HFFc6 (cell line): ENCODE results near the gene RTP3. TPM values are rescaled to one million over a fixed set of nuclear protein-coding genes. Genes with fewer than 3 reads are reported as not detected.

Experiments
- DNase-seq: peaks from one replicate; pipeline ENCODE4 v3.0.0-alpha.2; 2018
- H3K27ac Mint-ChIP-seq: 2 replicates; pipeline ENCODE4 v1.8.0; 2020; ENCODE audit warnings: mild to moderate bottlenecking, mixed read lengths
- H3K27me3 Mint-ChIP-seq: 2 replicates; pipeline ENCODE4 v1.8.0; 2021; ENCODE audit warnings: mild to moderate bottlenecking, moderate library complexity, mixed read lengths; ENCODE audit not compliant: insufficient read depth
- H3K36me3 Mint-ChIP-seq: 2 replicates; pipeline ENCODE4 v1.8.0; 2021; ENCODE audit warnings: low read depth, mixed read lengths
- H3K4me1 Mint-ChIP-seq: 2 replicates; pipeline ENCODE4 v1.8.0; 2020; ENCODE audit warnings: low read depth, mixed read lengths
- H3K4me3 Mint-ChIP-seq: 2 replicates; pipeline ENCODE4 v1.8.0; 2020; ENCODE audit warnings: mild to moderate bottlenecking, moderate library complexity, mixed read lengths
- H3K9me3 Mint-ChIP-seq: 2 replicates; pipeline ENCODE4 v1.8.0; 2020; ENCODE audit warnings: mild to moderate bottlenecking, mixed read lengths
- total RNA-seq, 6 experiments: library from RNA; stranded (reverse); fragmentation: NEBNext Ultra II Directional; extraction: Animal tissue kit (Norgen Biotek cat#: 25700); gene quantifications; 2 replicates in 1 of 6; 3 replicates in 5 of 6; pipeline ENCODE4 v1.2.3, GENCODE V29; 2021
- TF ChIP-seq, protein P1 (sequence below): fragments of 200-600 bp; sonication (generic); IDR thresholded peaks from 2 replicates; pipeline ENCODE4 v1.5.0; 2021; ENCODE audit warnings: antibody characterized with exemption, mild to moderate bottlenecking

Gene RTP3
- total RNA-seq, 6 experiments from 2014 or later: not detected

DNA sequence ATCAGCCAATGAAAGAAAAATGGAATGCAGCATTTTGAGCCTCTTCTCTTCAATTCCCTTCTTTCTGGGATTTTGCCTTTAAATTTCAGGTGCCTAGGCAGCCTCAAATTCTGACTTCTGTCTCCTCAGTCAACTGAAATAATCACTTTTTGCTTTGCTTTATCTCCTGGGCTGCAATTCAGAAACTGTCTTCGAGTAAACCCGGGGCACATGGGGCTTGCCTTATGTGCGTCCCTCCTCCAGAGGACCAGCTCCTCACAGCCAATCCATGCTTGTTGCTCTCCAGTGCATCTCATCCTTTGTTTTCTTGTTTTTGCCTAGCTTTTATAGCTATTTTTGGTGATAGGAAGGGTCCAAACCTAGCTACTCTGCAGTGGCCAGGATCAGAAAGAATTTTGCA is 8.8 kb downstream of the RTP3 start:
- H3K27ac Mint-ChIP-seq: no peak overlapping the region
- H3K4me1 Mint-ChIP-seq: peaks cover 25% of the 10 kb centered on the region
- no peaks in the 10 kb centered on the region; the same call in 1 of the 2 replicates for H3K9me3 Mint-ChIP-seq
- no peaks in the 10 kb centered on the region; the same call in none of the 2 replicates for H3K27me3 Mint-ChIP-seq
- no peak overlapping the region for H3K4me3 Mint-ChIP-seq
- H3K36me3 Mint-ChIP-seq: no peaks in the 10 kb centered on the region
- no peak for DNase-seq
- TF ChIP-seq, protein P1, sequence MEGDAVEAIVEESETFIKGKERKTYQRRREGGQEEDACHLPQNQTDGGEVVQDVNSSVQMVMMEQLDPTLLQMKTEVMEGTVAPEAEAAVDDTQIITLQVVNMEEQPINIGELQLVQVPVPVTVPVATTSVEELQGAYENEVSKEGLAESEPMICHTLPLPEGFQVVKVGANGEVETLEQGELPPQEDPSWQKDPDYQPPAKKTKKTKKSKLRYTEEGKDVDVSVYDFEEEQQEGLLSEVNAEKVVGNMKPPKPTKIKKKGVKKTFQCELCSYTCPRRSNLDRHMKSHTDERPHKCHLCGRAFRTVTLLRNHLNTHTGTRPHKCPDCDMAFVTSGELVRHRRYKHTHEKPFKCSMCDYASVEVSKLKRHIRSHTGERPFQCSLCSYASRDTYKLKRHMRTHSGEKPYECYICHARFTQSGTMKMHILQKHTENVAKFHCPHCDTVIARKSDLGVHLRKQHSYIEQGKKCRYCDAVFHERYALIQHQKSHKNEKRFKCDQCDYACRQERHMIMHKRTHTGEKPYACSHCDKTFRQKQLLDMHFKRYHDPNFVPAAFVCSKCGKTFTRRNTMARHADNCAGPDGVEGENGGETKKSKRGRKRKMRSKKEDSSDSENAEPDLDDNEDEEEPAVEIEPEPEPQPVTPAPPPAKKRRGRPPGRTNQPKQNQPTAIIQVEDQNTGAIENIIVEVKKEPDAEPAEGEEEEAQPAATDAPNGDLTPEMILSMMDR: no peak

DNA sequence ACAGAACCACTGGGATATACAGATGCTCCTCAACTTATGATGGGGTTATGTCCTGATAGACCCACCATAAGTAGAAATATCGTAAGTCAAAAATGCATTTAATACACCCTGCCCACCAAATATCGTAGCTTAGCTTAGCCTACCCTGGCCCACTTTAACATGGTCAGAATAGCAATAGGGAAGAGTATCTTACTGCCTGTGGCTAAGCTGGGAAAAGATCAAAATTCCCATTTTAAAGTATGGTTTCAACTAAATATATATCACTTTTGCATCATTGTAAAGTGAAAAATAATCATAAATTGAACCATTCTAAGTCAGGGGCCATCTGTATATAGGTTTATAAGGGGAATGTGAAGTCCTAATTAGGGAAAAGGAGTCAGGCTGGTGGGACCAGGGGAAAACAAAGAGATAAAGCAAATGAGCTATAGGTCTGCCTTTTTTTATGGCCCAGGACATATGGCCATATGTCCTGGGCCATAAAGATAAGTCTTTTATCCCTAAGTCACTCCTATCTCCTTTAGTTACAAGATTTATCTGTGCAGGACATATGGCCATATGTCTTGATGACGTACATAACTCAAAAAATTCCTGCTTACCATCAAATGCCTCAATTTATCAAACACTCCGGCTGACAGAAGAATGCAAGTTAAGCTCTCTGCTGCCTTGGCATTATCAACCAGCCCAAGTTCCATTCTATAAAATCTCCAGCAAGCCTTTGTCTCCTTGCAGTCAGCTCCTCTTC is 11.2 kb downstream of the RTP3 start:
- H3K27me3 Mint-ChIP-seq: no peaks in the 10 kb centered on the region; the same call in none of the 2 replicates
- TF ChIP-seq, protein P1: no peak
- DNase-seq: no peak
- no peaks in the 10 kb centered on the region; the same call in 1 of the 2 replicates for H3K9me3 Mint-ChIP-seq
- no peak overlapping the region for H3K4me3 Mint-ChIP-seq
- peaks cover 19% of the 10 kb centered on the region for H3K4me1 Mint-ChIP-seq
- no peak overlapping the region for H3K27ac Mint-ChIP-seq
- H3K36me3 Mint-ChIP-seq: no peaks in the 10 kb centered on the region

DNA sequence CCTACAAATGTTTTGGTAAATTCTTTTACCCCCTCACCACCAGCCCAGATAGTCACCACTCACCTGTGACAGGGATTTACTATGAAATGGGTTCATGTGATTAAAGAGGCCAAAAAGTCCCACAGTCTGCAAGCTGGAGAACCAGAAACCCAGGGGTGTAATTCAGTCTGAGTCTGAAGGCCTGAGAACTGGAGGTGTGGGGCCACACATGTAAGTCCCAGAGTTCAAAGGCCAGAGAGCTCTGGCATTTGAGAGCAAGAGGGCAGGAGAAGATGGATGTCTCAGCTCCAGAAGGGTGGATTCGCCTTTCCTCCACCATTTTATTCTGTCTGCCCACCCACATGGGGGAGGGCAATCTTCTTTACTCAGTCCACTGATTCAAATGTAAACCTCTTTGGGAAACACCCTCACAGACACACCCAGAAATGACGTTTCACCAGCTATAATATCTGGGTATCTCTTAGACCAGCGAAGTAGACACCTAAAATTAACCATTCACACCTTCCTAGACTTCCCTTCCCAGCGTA is 11.9 kb downstream of the RTP3 start:
- TF ChIP-seq, protein P1: no peak
- H3K4me3 Mint-ChIP-seq: no peak overlapping the region
- no peak for DNase-seq
- no peaks in the 10 kb centered on the region; the same call in none of the 2 replicates for H3K27me3 Mint-ChIP-seq
- no peaks in the 10 kb centered on the region for H3K9me3 Mint-ChIP-seq
- H3K36me3 Mint-ChIP-seq: no peaks in the 10 kb centered on the region
- H3K4me1 Mint-ChIP-seq: peaks cover 18% of the 10 kb centered on the region; the same call in 1 of the 2 replicates
- no peak overlapping the region for H3K27ac Mint-ChIP-seq

DNA sequence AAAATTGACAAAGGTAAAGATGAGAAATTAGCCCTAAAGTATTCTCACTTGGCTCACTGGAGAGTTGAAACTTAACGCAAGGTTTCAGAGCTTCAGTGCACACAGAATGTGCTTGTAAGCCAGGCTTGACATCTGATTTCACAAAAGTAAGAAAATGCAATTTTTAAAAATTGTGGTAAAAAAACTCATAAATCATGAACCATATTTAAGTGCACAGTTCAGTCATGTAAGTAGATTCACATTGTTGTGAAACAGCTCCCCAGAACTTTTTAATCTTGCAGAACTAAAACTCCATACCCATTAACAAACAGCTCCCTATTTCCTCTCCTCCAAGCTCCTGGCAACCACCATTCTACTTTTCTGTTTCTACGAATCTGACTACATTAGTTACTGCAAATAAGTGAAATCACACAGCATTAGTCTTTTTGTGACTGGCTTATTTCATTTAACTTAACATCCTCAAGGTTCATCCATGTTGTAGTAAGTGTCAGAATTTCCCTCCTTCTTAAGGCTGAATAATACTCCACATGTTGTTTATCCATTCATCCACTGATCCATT is 14.5 kb downstream of the RTP3 start:
- H3K36me3 Mint-ChIP-seq: no peaks in the 10 kb centered on the region; the same call in 1 of the 2 replicates
- no peak for DNase-seq
- H3K27me3 Mint-ChIP-seq: no peaks in the 10 kb centered on the region; the same call in 1 of the 2 replicates
- H3K27ac Mint-ChIP-seq: no peak overlapping the region
- H3K4me1 Mint-ChIP-seq: peaks cover 32% of the 10 kb centered on the region
- TF ChIP-seq, protein P1: no peak
- no peak overlapping the region for H3K4me3 Mint-ChIP-seq
- no peaks in the 10 kb centered on the region; the same call in 1 of the 2 replicates for H3K9me3 Mint-ChIP-seq

DNA sequence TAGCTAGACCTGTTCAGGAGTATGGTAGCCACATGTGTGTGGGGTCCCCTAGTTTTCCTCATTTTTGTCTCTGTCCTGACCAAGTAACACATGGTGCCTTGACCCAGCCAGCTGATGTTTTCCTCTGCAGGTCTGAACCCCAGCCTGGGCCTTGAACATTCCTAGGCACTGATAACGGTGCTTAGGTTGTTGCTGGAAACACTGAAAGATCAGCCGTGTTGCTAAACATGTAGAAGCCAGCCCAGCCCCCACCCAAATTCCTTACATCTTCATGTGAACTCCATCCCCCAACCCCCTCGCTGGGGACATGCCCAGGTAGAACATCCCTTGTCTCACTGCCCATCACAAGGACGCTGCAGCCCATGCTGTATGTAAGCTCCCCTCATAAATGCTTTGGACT is 18.7 kb downstream of the RTP3 start:
- no peak for DNase-seq
- Mint-ChIP-seq H3K9me3 (no peaks in the 10 kb centered on the region; the same call in 1 of the 2 replicates), H3K4me1 (peaks cover 35% of the 10 kb centered on the region), H3K27ac (peak overlapping the region; percentile 90), H3K4me3 (peak overlapping the region; percentile 60), H3K27me3 (no peaks in the 10 kb centered on the region), H3K36me3 (no peaks in the 10 kb centered on the region; the same call in 1 of the 2 replicates)
- TF ChIP-seq, protein P1: no peak
